ENCODE data around the gene PSMD3. TPM values are rescaled to one million over a fixed set of nuclear protein-coding genes. Genes with fewer than 3 reads are reported as not detected.

The PSMD3 gene
- total and polyA plus RNA-seq, 9 of the 15 experiments (the other 6 are each of a cell fraction or from before 2014, with no cell fraction given) = 2.0 to 251 (median 135) TPM

GRCh38 chr17:39979893-39980350, 685 bp upstream of the PSMD3 start (continued):
- TF ChIP-seq XRCC4 (IDR thresholded peaks at IDR 0.05; ENCODE audit: extremely low read depth, insufficient read depth, insufficient read length) = no peak
- TF ChIP-seq RCOR1 (IDR thresholded peaks at IDR 0.05; ENCODE audit: borderline replicate concordance in 1 of 2, low read depth in 2 of 2, low read length in 2 of 2) = no peak
- no peak for TF ChIP-seq ZNF449 (CRISPR knock-in tag; IDR thresholded peaks at IDR 0.05)
- no peak for TF ChIP-seq MXI1 (IDR thresholded peaks at IDR 0.05; ENCODE audit: low read depth, low read length)
- no peak for TF ChIP-seq SMC3 (conservative IDR thresholded peaks at IDR 0.05; ENCODE audit: insufficient read depth, low read depth, low read length)
- no peak; the same call in none of the 2 replicates for TF ChIP-seq SUPT5H (IDR thresholded peaks at IDR 0.05)
- no peak for TF ChIP-seq SRSF3 (IDR thresholded peaks at IDR 0.05; ENCODE audit: insufficient read depth, low read length)
- TF ChIP-seq ETV5 (CRISPR knock-in tag; IDR thresholded peaks at IDR 0.05; ENCODE audit: low read depth) = no peak
- TF ChIP-seq HES1 (IDR thresholded peaks at IDR 0.05; ENCODE audit: low read depth) = no peak
- TF ChIP-seq DPF2 (IDR thresholded peaks at IDR 0.05) = peak; percentile 91
- TF ChIP-seq TAF7 (tag; IDR thresholded peaks at IDR 0.05) = no peak
- TF ChIP-seq FOXO4 (CRISPR knock-in tag; IDR thresholded peaks at IDR 0.05) = no peak
- TF ChIP-seq ZNF644 (tag; IDR thresholded peaks at IDR 0.05; ENCODE audit: low read depth) = no peak; the same call in 1 of the 2 replicates
- TF ChIP-seq KAT8 (IDR thresholded peaks at IDR 0.05; ENCODE audit: low read depth) = no peak
- TF ChIP-seq ESRRA (IDR thresholded peaks at IDR 0.05; ENCODE audit: borderline replicate concordance, low read depth) = no peak; the same call in 1 of the 2 replicates
- no peak for TF ChIP-seq ZBTB9 (CRISPR knock-in tag; IDR thresholded peaks at IDR 0.05)
- TF ChIP-seq ZNF780A (CRISPR knock-in tag; IDR thresholded peaks at IDR 0.05) = no peak
- TF ChIP-seq AFF4 (CRISPR knock-in tag; IDR thresholded peaks at IDR 0.05) = no peak
- TF ChIP-seq ZNF436 (CRISPR knock-in tag; IDR thresholded peaks at IDR 0.05) = no peak

Measured in K562 (cell line).